ENCODE results near the gene STAT2.

DNA sequence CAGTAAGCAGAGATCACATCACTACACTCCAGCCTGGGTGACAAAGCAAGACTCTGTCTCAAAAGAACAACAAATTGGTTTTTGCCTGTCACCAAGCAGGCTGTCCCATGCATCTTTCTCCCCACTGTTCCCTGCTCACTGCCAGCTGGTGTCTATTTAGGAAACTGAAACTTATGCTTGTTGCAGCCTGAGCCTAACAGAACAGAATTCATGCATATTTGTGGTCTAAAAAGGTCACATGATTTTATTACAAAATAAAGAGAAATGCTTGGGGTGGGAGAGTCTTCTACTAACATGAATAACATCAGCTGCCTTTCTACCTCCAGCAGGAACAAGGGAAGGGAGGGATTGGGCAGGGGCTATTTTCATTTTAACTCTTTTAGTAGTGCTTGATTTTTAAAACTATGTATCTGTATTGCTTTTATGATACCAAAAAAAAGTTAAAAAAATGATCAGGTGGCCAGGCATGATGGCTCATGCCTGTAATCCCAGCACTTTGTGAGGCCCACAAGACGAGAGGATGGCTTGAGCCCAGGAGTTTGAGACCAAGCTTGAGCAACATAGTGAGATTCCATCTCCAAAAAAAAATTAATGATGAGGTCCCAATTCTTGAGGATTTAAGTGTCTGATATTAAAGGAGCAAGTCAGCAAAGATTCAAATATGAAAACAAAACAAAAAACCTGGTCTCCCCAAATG, 923 bp downstream of the STAT2 start:
- TF ChIP-seq POLR2AphosphoS5 (IDR thresholded peaks at IDR 0.05; ENCODE audit: low read depth, low read length) (no peak), SIN3A (IDR thresholded peaks at IDR 0.05; ENCODE audit: borderline replicate concordance, insufficient read depth, low read depth, low read length) (no peak)
- TF ChIP-seq, protein P1, sequence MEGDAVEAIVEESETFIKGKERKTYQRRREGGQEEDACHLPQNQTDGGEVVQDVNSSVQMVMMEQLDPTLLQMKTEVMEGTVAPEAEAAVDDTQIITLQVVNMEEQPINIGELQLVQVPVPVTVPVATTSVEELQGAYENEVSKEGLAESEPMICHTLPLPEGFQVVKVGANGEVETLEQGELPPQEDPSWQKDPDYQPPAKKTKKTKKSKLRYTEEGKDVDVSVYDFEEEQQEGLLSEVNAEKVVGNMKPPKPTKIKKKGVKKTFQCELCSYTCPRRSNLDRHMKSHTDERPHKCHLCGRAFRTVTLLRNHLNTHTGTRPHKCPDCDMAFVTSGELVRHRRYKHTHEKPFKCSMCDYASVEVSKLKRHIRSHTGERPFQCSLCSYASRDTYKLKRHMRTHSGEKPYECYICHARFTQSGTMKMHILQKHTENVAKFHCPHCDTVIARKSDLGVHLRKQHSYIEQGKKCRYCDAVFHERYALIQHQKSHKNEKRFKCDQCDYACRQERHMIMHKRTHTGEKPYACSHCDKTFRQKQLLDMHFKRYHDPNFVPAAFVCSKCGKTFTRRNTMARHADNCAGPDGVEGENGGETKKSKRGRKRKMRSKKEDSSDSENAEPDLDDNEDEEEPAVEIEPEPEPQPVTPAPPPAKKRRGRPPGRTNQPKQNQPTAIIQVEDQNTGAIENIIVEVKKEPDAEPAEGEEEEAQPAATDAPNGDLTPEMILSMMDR (IDR thresholded peaks at IDR 0.05) = no peak
- TF ChIP-seq, protein P2, sequence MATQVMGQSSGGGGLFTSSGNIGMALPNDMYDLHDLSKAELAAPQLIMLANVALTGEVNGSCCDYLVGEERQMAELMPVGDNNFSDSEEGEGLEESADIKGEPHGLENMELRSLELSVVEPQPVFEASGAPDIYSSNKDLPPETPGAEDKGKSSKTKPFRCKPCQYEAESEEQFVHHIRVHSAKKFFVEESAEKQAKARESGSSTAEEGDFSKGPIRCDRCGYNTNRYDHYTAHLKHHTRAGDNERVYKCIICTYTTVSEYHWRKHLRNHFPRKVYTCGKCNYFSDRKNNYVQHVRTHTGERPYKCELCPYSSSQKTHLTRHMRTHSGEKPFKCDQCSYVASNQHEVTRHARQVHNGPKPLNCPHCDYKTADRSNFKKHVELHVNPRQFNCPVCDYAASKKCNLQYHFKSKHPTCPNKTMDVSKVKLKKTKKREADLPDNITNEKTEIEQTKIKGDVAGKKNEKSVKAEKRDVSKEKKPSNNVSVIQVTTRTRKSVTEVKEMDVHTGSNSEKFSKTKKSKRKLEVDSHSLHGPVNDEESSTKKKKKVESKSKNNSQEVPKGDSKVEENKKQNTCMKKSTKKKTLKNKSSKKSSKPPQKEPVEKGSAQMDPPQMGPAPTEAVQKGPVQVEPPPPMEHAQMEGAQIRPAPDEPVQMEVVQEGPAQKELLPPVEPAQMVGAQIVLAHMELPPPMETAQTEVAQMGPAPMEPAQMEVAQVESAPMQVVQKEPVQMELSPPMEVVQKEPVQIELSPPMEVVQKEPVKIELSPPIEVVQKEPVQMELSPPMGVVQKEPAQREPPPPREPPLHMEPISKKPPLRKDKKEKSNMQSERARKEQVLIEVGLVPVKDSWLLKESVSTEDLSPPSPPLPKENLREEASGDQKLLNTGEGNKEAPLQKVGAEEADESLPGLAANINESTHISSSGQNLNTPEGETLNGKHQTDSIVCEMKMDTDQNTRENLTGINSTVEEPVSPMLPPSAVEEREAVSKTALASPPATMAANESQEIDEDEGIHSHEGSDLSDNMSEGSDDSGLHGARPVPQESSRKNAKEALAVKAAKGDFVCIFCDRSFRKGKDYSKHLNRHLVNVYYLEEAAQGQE (IDR thresholded peaks at IDR 0.05; ENCODE audit: insufficient read depth in 1 of 2, low read depth in 2 of 2, low read length in 1 of 2) = no peak
